ENCODE results near the gene CSF3R.

GRCh38 chr1:36529769-36530260 is 47.1 kb upstream of the CSF3R start:
- TF ChIP-seq POLR2A (IDR thresholded peaks at IDR 0.05) (no peak), POLR2AphosphoS5 (IDR thresholded peaks at IDR 0.05) (no peak)
- TF ChIP-seq, protein P1, sequence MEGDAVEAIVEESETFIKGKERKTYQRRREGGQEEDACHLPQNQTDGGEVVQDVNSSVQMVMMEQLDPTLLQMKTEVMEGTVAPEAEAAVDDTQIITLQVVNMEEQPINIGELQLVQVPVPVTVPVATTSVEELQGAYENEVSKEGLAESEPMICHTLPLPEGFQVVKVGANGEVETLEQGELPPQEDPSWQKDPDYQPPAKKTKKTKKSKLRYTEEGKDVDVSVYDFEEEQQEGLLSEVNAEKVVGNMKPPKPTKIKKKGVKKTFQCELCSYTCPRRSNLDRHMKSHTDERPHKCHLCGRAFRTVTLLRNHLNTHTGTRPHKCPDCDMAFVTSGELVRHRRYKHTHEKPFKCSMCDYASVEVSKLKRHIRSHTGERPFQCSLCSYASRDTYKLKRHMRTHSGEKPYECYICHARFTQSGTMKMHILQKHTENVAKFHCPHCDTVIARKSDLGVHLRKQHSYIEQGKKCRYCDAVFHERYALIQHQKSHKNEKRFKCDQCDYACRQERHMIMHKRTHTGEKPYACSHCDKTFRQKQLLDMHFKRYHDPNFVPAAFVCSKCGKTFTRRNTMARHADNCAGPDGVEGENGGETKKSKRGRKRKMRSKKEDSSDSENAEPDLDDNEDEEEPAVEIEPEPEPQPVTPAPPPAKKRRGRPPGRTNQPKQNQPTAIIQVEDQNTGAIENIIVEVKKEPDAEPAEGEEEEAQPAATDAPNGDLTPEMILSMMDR (IDR thresholded peaks at IDR 0.05): no peak

Data from prostate gland (tissue), 2 donors.